Suprapubic skin (tissue), 4 donors: Measurements from ENCODE around the gene POLD3. TPM values are rescaled to one million over a fixed set of nuclear protein-coding genes. Genes with fewer than 3 reads are reported as not detected.

Experiments used
- DNase-seq, 2 donors: peaks; one replicate each; pipeline ENCODE4 v3.0.0-alpha.2; 2019; ENCODE audit warnings: low spot score in 2 of 2
- H3K27ac ChIP-seq: fragments of 200-600 bp; sonication (generic); one replicate; pipeline ENCODE4 v1.5.1; 2019
- H3K27me3 ChIP-seq: fragments of 200-600 bp; sonication (generic); one replicate; pipeline ENCODE4 v1.5.1; 2019
- H3K36me3 ChIP-seq: fragments of 200-600 bp; sonication (generic); one replicate; pipeline ENCODE4 v1.5.1; 2019
- H3K4me1 ChIP-seq: fragments of 200-600 bp; sonication (generic); one replicate; pipeline ENCODE4 v1.5.1; 2019
- H3K4me3 ChIP-seq: fragments of 200-600 bp; sonication (generic); one replicate; pipeline ENCODE4 v1.5.1; 2019; ENCODE audit warnings: mild to moderate bottlenecking
- H3K9me3 ChIP-seq: fragments of 200-600 bp; sonication (generic); one replicate; pipeline ENCODE4 v1.5.1; 2019
- CTCF ChIP-seq, 2 donors: fragments of 200-600 bp in 1 of 2; fragments of 450-650 bp in 1 of 2; sonication (generic) in 1 of 2; IDR thresholded peaks; one replicate each; pipeline ENCODE4 v1.5.1; 2016 to 2019; ENCODE audit warnings: antibody characterized with exemption in 2 of 2, mild to moderate bottlenecking in 1 of 2, moderate library complexity in 1 of 2
- EP300 ChIP-seq: sonication (generic); formaldehyde crosslinking; IDR thresholded peaks from one replicate; pipeline ENCODE4 v1.6.1; 2017; ENCODE audit warnings: antibody characterized with exemption
- POLR2A ChIP-seq, 2 donors: fragments of 450-650 bp; IDR thresholded peaks; one replicate each; pipeline ENCODE4 v1.6.1; 2017; ENCODE audit warnings: antibody characterized with exemption in 2 of 2, mild to moderate bottlenecking in 2 of 2, moderate library complexity in 2 of 2
- POLR2AphosphoS5 ChIP-seq, 3 donors: sonication (generic); formaldehyde crosslinking; IDR thresholded peaks; one replicate each; pipeline ENCODE4 v1.6.1; 2017; ENCODE audit warnings: antibody characterized with exemption in 3 of 3
- WGBS: methylation state at CpG from one replicate; pipeline ENCODE4 v1.1.5; 2018; 5-methylcytosine and 5-hydroxymethylcytosine counted together
- total RNA-seq, 4 donors: library from RNA; depleted of rRNA; stranded (reverse); fragments of >200 nt; gene quantifications; one replicate each; pipeline ENCODE4 v1.1.0, GENCODE V29; 2016

Gene POLD3
- total RNA-seq, 4 donors from 2014 or later = 10.9 to 26.6 (median 14.7) TPM

DNA sequence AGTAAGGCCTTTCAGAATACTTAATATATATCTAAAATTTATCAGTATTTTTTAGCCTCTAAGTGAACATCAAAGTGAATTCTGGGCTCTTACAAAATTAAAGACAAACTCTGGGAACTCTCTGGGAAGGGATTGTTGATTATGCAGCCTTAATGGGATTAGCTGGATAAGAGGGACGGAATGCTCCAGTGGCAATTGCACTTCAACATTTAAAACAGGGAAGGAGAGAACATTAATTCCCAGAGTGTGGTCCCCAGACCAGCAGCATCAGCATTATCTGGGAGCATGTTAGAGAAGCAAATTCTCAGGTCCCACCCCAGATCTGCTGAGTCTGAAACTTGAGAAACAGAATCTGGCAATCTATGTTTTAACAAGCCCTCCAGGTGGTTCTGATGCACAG lies 46.5 kb downstream of the POLD3 start:
- WGBS = 85% methylated on average over 1 of the region's 1 CpG
- H3K36me3 ChIP-seq = peaks cover 56% of the 10 kb centered on the region
- H3K27me3 ChIP-seq = no peaks in the 10 kb centered on the region
- no peak overlapping the region for H3K27ac ChIP-seq
- no peak for DNase-seq
- peaks cover 4% of the 10 kb centered on the region for H3K4me1 ChIP-seq
- TF ChIP-seq POLR2A (IDR thresholded peaks at IDR 0.05) (no peak), EP300 (no peak), CTCF (IDR thresholded peaks at IDR 0.05) (no peak), POLR2AphosphoS5 (IDR thresholded peaks at IDR 0.05) (no peak)
- no peaks in the 10 kb centered on the region for H3K9me3 ChIP-seq
- no peak overlapping the region for H3K4me3 ChIP-seq

DNA sequence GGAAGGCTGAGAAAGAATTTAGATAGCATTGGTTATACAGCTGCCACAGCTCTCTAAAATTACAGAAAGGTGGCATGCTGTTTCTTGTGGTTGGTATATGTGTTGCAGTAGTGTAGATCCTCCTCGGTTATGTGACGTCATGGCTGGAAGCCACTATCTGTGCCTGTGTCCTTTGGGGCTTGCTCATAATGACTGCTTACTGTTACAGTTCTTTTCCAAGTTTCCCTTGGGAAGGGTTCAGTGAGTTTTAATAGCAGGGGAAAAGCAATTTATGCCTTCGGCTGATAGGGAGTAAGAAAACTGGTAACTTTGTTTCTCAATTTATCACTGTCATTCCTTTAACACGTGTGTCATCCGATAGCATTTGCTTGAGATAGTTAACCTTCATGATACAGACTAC lies 47.2 kb downstream of the POLD3 start:
- Histone ChIP-seq H3K4me3 (no peak overlapping the region), H3K9me3 (no peaks in the 10 kb centered on the region), H3K4me1 (no peaks in the 10 kb centered on the region), H3K27ac (no peak overlapping the region), H3K27me3 (no peaks in the 10 kb centered on the region), H3K36me3 (peaks cover 53% of the 10 kb centered on the region)
- TF ChIP-seq CTCF (IDR thresholded peaks at IDR 0.05) (no peak), POLR2A (IDR thresholded peaks at IDR 0.05) (no peak), EP300 (no peak), POLR2AphosphoS5 (IDR thresholded peaks at IDR 0.05) (no peak)
- 86% methylated on average over 5 of the region's 5 CpGs for WGBS
- no peak for DNase-seq

DNA sequence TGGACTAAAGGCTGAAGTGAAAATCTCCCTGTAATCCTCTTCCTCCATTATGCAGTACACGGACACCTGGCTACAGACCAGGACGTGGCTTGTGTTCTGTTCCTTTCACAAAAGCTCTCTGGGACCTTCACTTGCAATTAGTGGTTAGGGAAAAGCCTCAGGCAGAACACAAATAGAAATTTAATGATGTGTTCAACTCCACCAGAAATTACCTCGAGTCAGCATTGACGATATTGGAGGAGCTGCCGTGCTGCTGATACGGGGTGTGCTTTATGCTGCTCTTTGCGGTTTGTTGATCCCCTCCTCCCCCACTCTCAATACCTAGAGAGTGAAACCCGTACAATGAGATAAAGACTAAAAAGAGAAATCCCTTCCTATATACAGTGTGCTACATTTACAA lies 48.9 kb downstream of the POLD3 start:
- DNase-seq = no peak
- TF ChIP-seq POLR2AphosphoS5 (IDR thresholded peaks at IDR 0.05) (no peak), POLR2A (IDR thresholded peaks at IDR 0.05) (no peak), CTCF (IDR thresholded peaks at IDR 0.05) (no peak), EP300 (no peak)
- no peak overlapping the region for H3K27ac ChIP-seq

GRCh38 chr11:74641905-74642304 lies 49.5 kb downstream of the POLD3 start:
- DNase-seq = no peak
- Histone ChIP-seq H3K4me3 (no peak overlapping the region), H3K27ac (no peak overlapping the region), H3K27me3 (no peaks in the 10 kb centered on the region), H3K9me3 (no peaks in the 10 kb centered on the region), H3K36me3 (peaks cover 35% of the 10 kb centered on the region), H3K4me1 (no peaks in the 10 kb centered on the region)
- WGBS = 81% methylated on average over 4 of the region's 4 CpGs
- TF ChIP-seq EP300 (no peak), POLR2A (IDR thresholded peaks at IDR 0.05) (no peak), POLR2AphosphoS5 (IDR thresholded peaks at IDR 0.05) (no peak), CTCF (IDR thresholded peaks at IDR 0.05) (no peak)

More for the DNA sequence above, 48.9 kb downstream of the POLD3 start:
- H3K4me1 ChIP-seq = no peaks in the 10 kb centered on the region
- no peaks in the 10 kb centered on the region for H3K27me3 ChIP-seq
- peaks cover 38% of the 10 kb centered on the region for H3K36me3 ChIP-seq
- no peaks in the 10 kb centered on the region for H3K9me3 ChIP-seq
- WGBS = 82% methylated on average over 8 of the region's 8 CpGs
- no peak overlapping the region for H3K4me3 ChIP-seq

DNA sequence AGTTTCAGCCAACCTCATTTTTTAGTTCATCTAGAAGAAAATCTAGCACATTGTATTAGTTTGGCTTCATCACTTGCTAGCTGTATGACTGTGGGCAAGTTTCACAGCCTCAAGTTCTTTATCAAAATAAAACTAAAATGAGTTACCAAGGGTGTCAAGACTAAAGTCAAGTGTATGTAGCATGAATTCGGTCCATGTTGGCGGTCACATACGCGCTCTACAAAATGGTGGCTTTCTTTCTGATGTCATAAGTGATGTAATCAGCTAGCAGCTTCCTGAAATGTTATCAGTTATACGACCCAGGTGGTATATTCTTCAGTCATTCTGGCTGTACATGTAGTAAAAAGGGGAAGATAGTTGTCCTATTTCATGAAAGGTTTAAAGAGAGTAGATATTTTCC lies 50.5 kb downstream of the POLD3 start:
- Histone ChIP-seq H3K27ac (no peak overlapping the region), H3K9me3 (no peaks in the 10 kb centered on the region), H3K27me3 (no peaks in the 10 kb centered on the region), H3K4me1 (no peaks in the 10 kb centered on the region), H3K36me3 (peaks cover 31% of the 10 kb centered on the region), H3K4me3 (no peak overlapping the region)
- WGBS = 96% methylated on average over 5 of the region's 5 CpGs
- no peak for DNase-seq
- TF ChIP-seq POLR2A (IDR thresholded peaks at IDR 0.05) = no peak
- TF ChIP-seq EP300 = no peak
- TF ChIP-seq POLR2AphosphoS5 (IDR thresholded peaks at IDR 0.05) = no peak
- no peak for TF ChIP-seq CTCF (IDR thresholded peaks at IDR 0.05)
